ENCODE results near the gene SYNE1.

Gene SYNE1

GRCh38 chr6:152221806-152222628, 415.1 kb downstream of the SYNE1 start:
- no peak for DNase-seq

- no peak for DNase-seq
Measured at GRCh38 chr6:152220786-152221185, 416.4 kb downstream of the SYNE1 start.

GRCh38 chr6:152218887-152219286, 418.3 kb downstream of the SYNE1 start:
- DNase-seq = no peak

GRCh38 chr6:152212437-152212836, 424.7 kb downstream of the SYNE1 start:
- no peak for DNase-seq

- no peak for DNase-seq
Measured at GRCh38 chr6:152209211-152209610, 428.0 kb downstream of the SYNE1 start.

GRCh38 chr6:152207915-152208714, 429.0 kb downstream of the SYNE1 start:
- DNase-seq = no peak

GRCh38 chr6:152206072-152206818, 430.9 kb downstream of the SYNE1 start:
- no peak for DNase-seq

GRCh38 chr6:152204591-152204990, 432.6 kb downstream of the SYNE1 start:
- DNase-seq = no peak

GRCh38 chr6:152201120-152201519, 436.0 kb downstream of the SYNE1 start:
- DNase-seq = no peak

GRCh38 chr6:152195896-152196295, 441.3 kb downstream of the SYNE1 start:
- DNase-seq = no peak

GRCh38 chr6:152189736-152190135, 447.4 kb downstream of the SYNE1 start:
- DNase-seq = no peak

GRCh38 chr6:152188011-152188410, 449.2 kb downstream of the SYNE1 start:
- DNase-seq = no peak

GRCh38 chr6:152186840-152187239, 450.3 kb downstream of the SYNE1 start:
- DNase-seq = no peak

GRCh38 chr6:152184917-152185574, 452.1 kb downstream of the SYNE1 start:
- DNase-seq = no peak

GRCh38 chr6:152184573-152184916, 452.6 kb downstream of the SYNE1 start:
- DNase-seq = no peak

- no peak for DNase-seq
Measured at GRCh38 chr6:152180601-152181000, 456.6 kb downstream of the SYNE1 start.

- no peak for DNase-seq
Measured at GRCh38 chr6:152176268-152176667, 460.9 kb downstream of the SYNE1 start.

- no peak for DNase-seq
Measured at GRCh38 chr6:152173957-152174356, 463.2 kb downstream of the SYNE1 start.

- no peak for DNase-seq
Measured at GRCh38 chr6:152173321-152173720, 463.8 kb downstream of the SYNE1 start.

- DNase-seq = no peak
Measured at GRCh38 chr6:152170702-152171667, 466.2 kb downstream of the SYNE1 start.

GRCh38 chr6:152170313-152170701, 466.9 kb downstream of the SYNE1 start:
- DNase-seq = no peak
